H1 (cell line): Measurements from ENCODE around the gene NREP. TPM values are rescaled to one million over a fixed set of nuclear protein-coding genes. Genes with fewer than 3 reads are reported as not detected.

Experiments
- CTCF ChIA-PET: fragments of 300-600 bp; sonication (Branson Sonifier 250); formaldehyde crosslinking; loops from one replicate; lab custom pipeline; 2021; ENCODE audit not compliant: partially characterized antibody; lab: Charles Lee
- POLR2A ChIA-PET: fragments of 300-600 bp; sonication (Branson Sonifier 250); formaldehyde crosslinking; loops from one replicate; lab custom pipeline; 2021; ENCODE audit warnings: inconsistent platforms; ENCODE audit not compliant: partially characterized antibody; lab: Charles Lee
- DNase-seq, 2 experiments: peaks; one replicate each; pipeline versions ENCODE4 v3.0.0 to v3.0.0-alpha.2; 2010 to 2022; ENCODE audit warnings: low spot score in 2 of 2, low read depth in 1 of 2, mixed read lengths in 1 of 2
- FAIRE-seq: peaks from 2 replicates; lab custom pipeline; 2011; peaks lifted over from hg19 to GRCh38; lab: Jason Lieb, UNC
- H2AFZ ChIP-seq: 2 replicates; pipeline ENCODE4 v1.8.1; 2012; ENCODE audit warnings: low read length, inconsistent platforms
- H2AK5ac ChIP-seq: 2 replicates; pipeline ENCODE4 v1.6.1; 2013; ENCODE audit warnings: low read depth, low read length
- H2BK120ac ChIP-seq: replicated peaks from 2 replicates; pipeline ENCODE3; 2013; ENCODE audit warnings: low read depth, low read length, inconsistent platforms
- H2BK12ac ChIP-seq: 2 replicates; pipeline ENCODE4 v1.6.1; 2013; ENCODE audit warnings: low read depth, low read length
- H2BK15ac ChIP-seq: 2 replicates; pipeline ENCODE4 v1.6.1; 2013; ENCODE audit warnings: low read length
- H2BK20ac ChIP-seq: 2 replicates; pipeline ENCODE4 v1.6.1; 2013; ENCODE audit warnings: low read length
- H2BK5ac ChIP-seq: 2 replicates; pipeline ENCODE4 v1.6.1; 2013; ENCODE audit warnings: low read depth, low read length
- H3K14ac ChIP-seq: 2 replicates; pipeline ENCODE4 v1.6.1; 2013; ENCODE audit warnings: inconsistent platforms; ENCODE audit not compliant: insufficient read length
- H3K18ac ChIP-seq: 2 replicates; pipeline ENCODE4 v1.6.1; 2013; ENCODE audit warnings: low read length; ENCODE audit errors: extremely low read depth
- H3K23ac ChIP-seq: 2 replicates; pipeline ENCODE4 v1.6.1; 2013; ENCODE audit warnings: inconsistent platforms; ENCODE audit not compliant: insufficient read length
- H3K23me2 ChIP-seq: 2 replicates; pipeline ENCODE4 v1.6.1; 2013; ENCODE audit warnings: low read depth, low read length
- H3K27ac ChIP-seq: 2 replicates; pipeline ENCODE4 v1.6.1; 2011; ENCODE audit warnings: low read depth, low read length, inconsistent platforms
- H3K27me3 ChIP-seq, 4 experiments: replicated peaks in 1 of 4; 1 replicate in 1 of 4; 2 replicates in 3 of 4; pipeline versions ENCODE4 v1.6.1 to v1.8.1; 2011 to 2013; ENCODE audit warnings: low read length in 3 of 4, mild to moderate bottlenecking in 3 of 4, inconsistent platforms in 2 of 4, mixed read lengths in 2 of 4, moderate library complexity in 1 of 4; ENCODE audit not compliant: control insufficient read depth in 3 of 4, insufficient read depth in 3 of 4; ENCODE audit errors: extremely low read depth in 1 of 4
- H3K36me3 ChIP-seq, 4 experiments: 2 replicates each; pipeline versions ENCODE4 v1.6.1 to v1.8.1; 2011 to 2013; ENCODE audit warnings: mild to moderate bottlenecking in 4 of 4, low read length in 3 of 4, moderate library complexity in 2 of 4, control low read depth in 1 of 4, inconsistent platforms in 1 of 4; ENCODE audit not compliant: insufficient read depth in 4 of 4, control insufficient read depth in 2 of 4
- H3K4ac ChIP-seq: replicated peaks from 2 replicates; pipeline ENCODE3; 2013; ENCODE audit warnings: low read length, low read depth, mixed read lengths, inconsistent platforms; ENCODE audit not compliant: insufficient read length
- H3K4me1 ChIP-seq, 4 experiments: replicated peaks in 1 of 4; 1 replicate in 1 of 4; 2 replicates in 3 of 4; pipeline versions ENCODE4 v1.6.1 to v1.8.1; 2011 to 2013; ENCODE audit warnings: low read length in 3 of 4, inconsistent platforms in 2 of 4, mixed read lengths in 1 of 4; ENCODE audit not compliant: insufficient read depth in 4 of 4, control insufficient read depth in 3 of 4
- H3K4me2 ChIP-seq, 2 experiments: 2 replicates each; pipeline versions ENCODE4 v1.6.1 to v1.8.1; 2011 to 2013; ENCODE audit warnings: low read depth in 2 of 2, low read length in 2 of 2, control low read depth in 1 of 2, inconsistent platforms in 1 of 2, mild to moderate bottlenecking in 1 of 2; ENCODE audit not compliant: insufficient read depth in 1 of 2
- H3K4me3 ChIP-seq, 4 experiments: fragments of 200-600, 300-600 bp in 1 of 4; sonication (generic), shearing (Covaris generic), sonication (Bioruptor Twin) in 1 of 4; 2 replicates each; pipeline versions ENCODE4 v1.5.1 to v1.8.1; 2011 to 2016; ENCODE audit warnings: low read length in 4 of 4, low read depth in 3 of 4, control low read depth in 2 of 4, inconsistent platforms in 2 of 4, mild to moderate bottlenecking in 2 of 4, mixed read lengths in 1 of 4, moderate library complexity in 1 of 4; ENCODE audit not compliant: insufficient read depth in 2 of 4; ENCODE audit errors: extremely low read depth in 1 of 4
- H3K56ac ChIP-seq: replicated peaks from 2 replicates; pipeline ENCODE3; 2013; ENCODE audit warnings: low read depth, mild to moderate bottlenecking, mixed read lengths, low read length, inconsistent platforms; ENCODE audit not compliant: insufficient read length
- H3K79me1 ChIP-seq: 2 replicates; pipeline ENCODE4 v1.6.1; 2013; ENCODE audit warnings: low read depth, low read length, control low read depth
- H3K79me2 ChIP-seq, 2 experiments: 2 replicates each; pipeline versions ENCODE4 v1.6.1 to v1.8.1; 2012 to 2013; ENCODE audit warnings: low read length in 2 of 2, mild to moderate bottlenecking in 2 of 2, inconsistent platforms in 1 of 2; ENCODE audit not compliant: insufficient read depth in 2 of 2, control insufficient read depth in 1 of 2
- H3K9ac ChIP-seq, 4 experiments: replicated peaks in 1 of 4; 1 replicate in 1 of 4; 2 replicates in 3 of 4; pipeline versions ENCODE4 v1.6.1 to v1.8.1; 2011 to 2013; ENCODE audit warnings: low read depth in 3 of 4, low read length in 3 of 4, control low read depth in 2 of 4, mild to moderate bottlenecking in 2 of 4, moderate library complexity in 2 of 4, inconsistent platforms in 1 of 4; ENCODE audit errors: extremely low read depth in 1 of 4
- H3K9me3 ChIP-seq, 2 experiments: 2 replicates each; pipeline versions ENCODE4 v1.6.1 to v1.8.1; 2012 to 2013; ENCODE audit warnings: mild to moderate bottlenecking in 2 of 2, moderate library complexity in 2 of 2, control low read depth in 1 of 2, inconsistent platforms in 1 of 2, low read depth in 1 of 2, low read length in 1 of 2, mixed read lengths in 1 of 2; ENCODE audit not compliant: insufficient read depth in 2 of 2
- H4K20me1 ChIP-seq, 2 experiments: replicated peaks in 1 of 2; 2 replicates each; pipeline versions ENCODE3 to v1.8.1; 2011 to 2013; ENCODE audit warnings: inconsistent platforms in 2 of 2, low read length in 2 of 2, mild to moderate bottlenecking in 1 of 2; ENCODE audit not compliant: insufficient read depth in 2 of 2, control insufficient read depth in 1 of 2
- H4K5ac ChIP-seq: 2 replicates; pipeline ENCODE4 v1.6.1; 2013; ENCODE audit warnings: low read length, low read depth, mixed read lengths, inconsistent platforms; ENCODE audit not compliant: insufficient read length
- H4K8ac ChIP-seq: 2 replicates; pipeline ENCODE4 v1.8.0; 2013; ENCODE audit warnings: mild to moderate bottlenecking, moderate library complexity, low read length, inconsistent platforms; ENCODE audit not compliant: insufficient read depth; ENCODE audit errors: extremely low read depth
- H4K91ac ChIP-seq: replicated peaks from 2 replicates; pipeline ENCODE3; 2013; ENCODE audit warnings: low read length, mixed read lengths, inconsistent platforms; ENCODE audit not compliant: insufficient read length
- JUN ChIP-seq: IDR thresholded peaks from 2 replicates; pipeline ENCODE4 v1.6.1; 2011; ENCODE audit warnings: low read depth, mild to moderate bottlenecking, improper control_type of control experiment, low read length
- JUND ChIP-seq: IDR thresholded peaks from 2 replicates; pipeline ENCODE4 v1.6.1; 2011; ENCODE audit warnings: mild to moderate bottlenecking, improper control_type of control experiment, low read length
- MAFK ChIP-seq: IDR thresholded peaks from 2 replicates; pipeline ENCODE4 v1.6.1; 2012; ENCODE audit warnings: low read depth, mild to moderate bottlenecking, improper control_type of control experiment, low read length
- POU5F1 ChIP-seq: IDR thresholded peaks from 2 replicates; pipeline ENCODE4 v1.6.1; 2011; ENCODE audit warnings: low read depth, mild to moderate bottlenecking, low read length, moderate library complexity
- YY1 ChIP-seq: IDR thresholded peaks from 2 replicates; pipeline ENCODE4 v1.6.1; 2011; ENCODE audit warnings: low read depth, mild to moderate bottlenecking, low read length
- WGBS, 2 experiments: shearing (Covaris generic) in 1 of 2; methylation state at CpG; one replicate each; pipeline versions ENCODE4 v1.1.6 to v1.1.7; 2013 to 2015; ENCODE audit warnings: low lambda C conversion rate in 2 of 2, mixed read lengths in 2 of 2, inconsistent platforms in 1 of 2, low coverage in 1 of 2, missing lambda C conversion rate in 1 of 2; ENCODE audit not compliant: insufficient replicate concordance in 2 of 2, insufficient coverage in 1 of 2, insufficient read length in 1 of 2; ENCODE audit errors: extremely low coverage in 1 of 2, missing lambda C conversion rate in 1 of 2; 5-methylcytosine and 5-hydroxymethylcytosine counted together
- polyA plus RNA-seq, 7 experiments: library from polyadenylated mRNA; depleted of rRNA in 3 of 7; stranded (reverse) in 5 of 7; unstranded in 2 of 7; fragments of >200 nt in 5 of 7; fragments of 200-250 nt in 2 of 7; gene quantifications; 1 replicate in 5 of 7; 2 replicates in 1 of 7; 4 replicates in 1 of 7; pipeline versions ENCODE4 v1.2.1 to v1.2.3, GENCODE V29; 2011 to 2013; ENCODE audit warnings: missing spikeins in 2 of 7, mixed read lengths in 2 of 7
- total RNA-seq: library from RNA; stranded (reverse); fragmentation: NEBNext Ultra II Directional; extraction: Animal tissue kit (Norgen Biotek cat#: 25700); gene quantifications from 2 replicates; pipeline ENCODE4 v1.2.1, GENCODE V29; 2021

NREP gene
- total and polyA plus RNA-seq, 2 of the 8 experiments (the other 6 are each of a cell fraction or from before 2014, with no cell fraction given), result 254 to 301 TPM

DNA sequence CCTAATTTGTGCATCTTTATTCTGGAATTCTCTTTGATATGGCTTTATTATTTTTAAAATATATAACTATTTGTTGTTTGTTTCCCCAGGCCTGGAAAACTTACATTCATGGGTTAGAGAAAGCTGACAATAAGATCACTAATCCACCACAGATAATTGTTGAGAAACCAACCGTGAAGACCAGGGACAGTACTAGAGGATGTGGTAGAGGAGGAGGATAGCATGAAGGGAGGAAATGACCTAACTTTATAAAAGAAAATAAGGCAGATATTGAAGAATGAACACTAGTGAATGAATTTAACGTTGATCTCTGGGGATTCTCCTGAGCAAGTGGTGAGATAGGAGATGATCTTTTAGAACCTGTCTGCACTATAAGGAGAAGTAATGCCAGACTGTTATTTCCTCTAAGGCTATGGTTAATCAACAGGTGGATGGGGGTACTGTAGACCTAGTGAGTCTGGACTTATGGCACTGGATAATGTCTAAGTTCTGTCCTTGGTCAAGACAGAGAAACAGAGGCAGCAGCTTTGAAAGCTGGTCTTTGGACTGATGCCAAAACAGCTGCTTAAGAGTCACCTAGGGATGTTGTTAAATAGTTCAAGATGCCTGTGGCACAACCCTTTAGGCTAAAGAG lies 52.4 kb downstream of the NREP start:
- H2BK15ac ChIP-seq, result no peak overlapping the region
- H4K91ac ChIP-seq, result no peak overlapping the region
- no peaks in the 10 kb centered on the region for H3K9me3 ChIP-seq
- FAIRE-seq, result no peak
- H2BK5ac ChIP-seq, result no peak overlapping the region
- H3K27ac ChIP-seq, result no peak overlapping the region
- no peak overlapping the region for H2BK20ac ChIP-seq
- no peak overlapping the region for H2AK5ac ChIP-seq
- H3K23ac ChIP-seq, result no peak overlapping the region
- H3K56ac ChIP-seq, result no peak overlapping the region
- no peak overlapping the region for H3K4me3 ChIP-seq
- H3K4me2 ChIP-seq, result no peak overlapping the region
- H4K5ac ChIP-seq, result no peak overlapping the region
- no peak overlapping the region for H2BK12ac ChIP-seq
- no peaks in the 10 kb centered on the region; the same call in 1 of the 2 replicates for H3K23me2 ChIP-seq
- no peaks in the 10 kb centered on the region for H3K36me3 ChIP-seq
- no peaks in the 10 kb centered on the region for H3K27me3 ChIP-seq
- no peaks in the 10 kb centered on the region for H4K20me1 ChIP-seq
- H4K8ac ChIP-seq, result no peak overlapping the region
- POLR2A ChIA-PET, result no interaction called here
- 92% methylated on average over 2 of the region's 2 CpGs; no CpG with 5 or more reads in 1 of the 2 experiments for WGBS, 2 experiments
- no peaks in the 10 kb centered on the region for H3K79me1 ChIP-seq
- DNase-seq, result no peak
- no peak overlapping the region for H3K18ac ChIP-seq
- no peak overlapping the region for H2BK120ac ChIP-seq
- no peak overlapping the region for H2AFZ ChIP-seq
- no peaks in the 10 kb centered on the region for H3K79me2 ChIP-seq
- H3K14ac ChIP-seq, result no peak overlapping the region
- H3K4ac ChIP-seq, result no peak overlapping the region
- no peak overlapping the region for H3K9ac ChIP-seq
- CTCF ChIA-PET, result interaction anchor here (0.7 kb wide), 1 partner anchor 9 kb away, joined by 3 read pairs; no protein-coding TSS in a partner anchor
- no peaks in the 10 kb centered on the region for H3K4me1 ChIP-seq
- TF ChIP-seq POU5F1 (no peak), MAFK (no peak), JUN (no peak), YY1 (no peak), JUND (no peak)
